Measurements from ENCODE around the gene ESAM. TPM values are rescaled to one million over a fixed set of nuclear protein-coding genes. Genes with fewer than 3 reads are reported as not detected.
A peak's percentile ranks its signal among the peaks of the same experiment; 100 is the strongest.

Gene ESAM
- total RNA-seq, 1 experiment from 2014 or later: 0.92 TPM

- Histone ChIP-seq H2AFZ (ENCODE audit: low read length) (no peak overlapping the region), H3K79me1 (ENCODE audit: insufficient read depth, low read depth, low read length, poor library complexity, severe bottlenecking) (no peaks in the 10 kb centered on the region), H2BK12ac (ENCODE audit: insufficient read length, low read depth, low read length) (no peak overlapping the region), H2AK5ac (ENCODE audit: insufficient read length, low read length) (no peak overlapping the region), H3K27me3 (ENCODE audit: insufficient read depth, low read length) (peaks cover 90% of the 10 kb centered on the region), H3K79me2 (ENCODE audit: insufficient read depth, low read length) (no peaks in the 10 kb centered on the region), H2BK120ac (ENCODE audit: low read depth, low read length, poor library complexity, severe bottlenecking) (no peak overlapping the region), H3K4ac (ENCODE audit: low read depth, low read length) (no peak overlapping the region), H2BK20ac (ENCODE audit: low read depth, low read length, poor library complexity, severe bottlenecking) (no peak overlapping the region), H3K23ac (ENCODE audit: insufficient read length, low read depth, low read length) (no peak overlapping the region), H3K4me2 (ENCODE audit: insufficient read depth, insufficient read length, low read length) (peak overlapping the region; percentile 51), H3K27ac (ENCODE audit: insufficient read length, low read depth, low read length) (no peak overlapping the region), H2BK15ac (ENCODE audit: low read depth, low read length) (no peak overlapping the region), H4K20me1 (ENCODE audit: control insufficient read depth, insufficient read depth, insufficient read length) (no peaks in the 10 kb centered on the region), H3K4me1 (ENCODE audit: insufficient read depth, low read length) (no peaks in the 10 kb centered on the region), H3K18ac (ENCODE audit: insufficient read length, low read depth, low read length) (no peak overlapping the region), H3K14ac (ENCODE audit: insufficient read depth, low read length) (no peak overlapping the region), H3T11ph (ENCODE audit: low read length) (no peak overlapping the region), H3K9ac (ENCODE audit: extremely low read depth, insufficient read length, low read length) (no peak overlapping the region), H4K5ac (ENCODE audit: insufficient read length, low read depth, low read length) (no peak overlapping the region), H2BK5ac (ENCODE audit: insufficient read length, low read length) (no peak overlapping the region), H3K9me3 (ENCODE audit: control insufficient read depth, low read depth, low read length) (no peaks in the 10 kb centered on the region), H3K23me2 (ENCODE audit: insufficient read length, low read depth, low read length, poor library complexity, severe bottlenecking) (peaks cover 19% of the 10 kb centered on the region), H4K91ac (ENCODE audit: insufficient read length, low read depth, low read length) (no peak overlapping the region), H4K8ac (replicated peaks; ENCODE audit: insufficient read length, low read depth, low read length) (no peak overlapping the region), H3K56ac (ENCODE audit: insufficient read length, low read depth, low read length) (no peak overlapping the region)
- peak; percentile 75 for TF ChIP-seq CTCF (conservative IDR thresholded peaks at IDR 0.05)
- Mint-ChIP-seq H3K27me3 (ENCODE audit: low read depth) (peaks cover 95% of the 10 kb centered on the region), H3K9me3 (peaks cover 3 to 7% of the 10 kb centered on the region in 2 experiments; a peak in 2 of 5 replicates), H3K4me3 (peak overlapping the region; percentile 79 to 92), H3K4me1 (peaks cover 21 to 33% of the 10 kb centered on the region in 2 experiments), H3K27ac (peak overlapping the region; percentile 17 to 94 (median 56); a peak in 5 of 7 replicates), H3K36me3 (ENCODE audit: insufficient read depth in 1 of 3, low read depth in 3 of 3) (no peaks in the 10 kb centered on the region; a peak in 2 of 7 replicates)
- WGBS (ENCODE audit: extremely low coverage, insufficient read length, low lambda C conversion rate): no CpG with 5 or more reads among the region's 37 CpGs
- peak; percentile 95 for DNase-seq
Measured at GRCh38 chr11:124746621-124747243, 15.4 kb downstream of the ESAM start.

All from H9 (cell line).